22Rv1 (cell line): Measurements from ENCODE around the gene SSC4D.
"Not testable (repeated sequence)": the region's sequence is repeated elsewhere in the genome, so short reads cannot be mapped to it uniquely, and the experiment has no call there.

Experiments used
- CTCF ChIP-seq: fragments of 450-650 bp; IDR thresholded peaks from 2 replicates; pipeline ENCODE4 v1.5.1; 2017; ENCODE audit warnings: mild to moderate bottlenecking
- ZFX ChIP-seq: fragments of 450-650 bp; IDR thresholded peaks from 2 replicates; pipeline ENCODE4 v1.6.1; 2017; ENCODE audit warnings: antibody characterized with exemption, borderline replicate concordance

- TF ChIP-seq CTCF, ZFX: not testable (repeated sequence)
Measured at GRCh38 chr7:76395605-76395964, 13.9 kb downstream of the SSC4D start.
